HepG2 (cell line): ENCODE results near the gene STX10. TPM values are rescaled to one million over a fixed set of nuclear protein-coding genes. Genes with fewer than 3 reads are reported as not detected.

ENCODE experiments used
- ARID2 ChIP-seq: sonication (generic); formaldehyde crosslinking; IDR thresholded peaks from 2 replicates; pipeline ENCODE4 v1.8.1; 2022; ENCODE audit warnings: mild to moderate bottlenecking, missing genetic modification reagents, borderline replicate concordance
- ARNTL ChIP-seq: sonication (generic); formaldehyde crosslinking; IDR thresholded peaks from 2 replicates; pipeline ENCODE4 v1.4.0; 2020; ENCODE audit warnings: mild to moderate bottlenecking, missing genetic modification reagents
- BRD4 ChIP-seq: sonication (generic); formaldehyde crosslinking; IDR thresholded peaks from 2 replicates; pipeline ENCODE4 v1.4.0; 2020; ENCODE audit warnings: missing genetic modification reagents
- CEBPG ChIP-seq: IDR thresholded peaks from 2 replicates; pipeline ENCODE4 v1.6.1; 2016
- CENPBD1 ChIP-seq: sonication (generic); formaldehyde crosslinking; IDR thresholded peaks from 2 replicates; pipeline ENCODE4 v1.8.0; 2022; ENCODE audit warnings: missing genetic modification reagents, low read depth, mild to moderate bottlenecking, borderline replicate concordance
- CHD2 ChIP-seq: IDR thresholded peaks from 2 replicates; pipeline ENCODE4 v1.6.1; 2011; ENCODE audit warnings: low read depth, low read length, improper control_type of control experiment
- HMG20A ChIP-seq: IDR thresholded peaks from 2 replicates; pipeline ENCODE4 v1.6.1; 2016; ENCODE audit warnings: borderline replicate concordance
- KDM1A ChIP-seq: IDR thresholded peaks from 2 replicates; pipeline ENCODE4 v1.6.1; 2016; ENCODE audit warnings: missing compliant biosample characterization
- KMT2A ChIP-seq: sonication (generic); formaldehyde crosslinking; IDR thresholded peaks from 2 replicates; pipeline ENCODE4 v1.4.0; 2020; ENCODE audit warnings: missing genetic modification reagents
- MAF1 ChIP-seq: sonication (generic); formaldehyde crosslinking; IDR thresholded peaks from 2 replicates; pipeline ENCODE4 v1.5.0; 2020; ENCODE audit warnings: missing genetic modification reagents, borderline replicate concordance
- RBM22 ChIP-seq: fragments of 200-400 bp; formaldehyde crosslinking; optimal IDR thresholded peaks from 2 replicates; pipeline ENCODE3; 2017; ENCODE audit warnings: mild to moderate bottlenecking, low read length, moderate library complexity
- RFXAP ChIP-seq: sonication (generic); formaldehyde crosslinking; IDR thresholded peaks from 2 replicates; pipeline ENCODE4 v1.4.0; 2020; ENCODE audit warnings: missing genetic modification reagents, borderline replicate concordance
- SKI ChIP-seq: fragments of 450-650 bp; IDR thresholded peaks from one replicate; pipeline ENCODE4 v1.6.1; 2018; ENCODE audit warnings: mild to moderate bottlenecking; ENCODE audit not compliant: partially characterized antibody
- SNRNP70 ChIP-seq: fragments of 200-400 bp; formaldehyde crosslinking; IDR thresholded peaks from 2 replicates; pipeline ENCODE4 v1.6.1; 2017; ENCODE audit warnings: mild to moderate bottlenecking, low read depth, low read length, moderate library complexity
- TSC22D2 ChIP-seq: sonication (generic); formaldehyde crosslinking; IDR thresholded peaks from 2 replicates; pipeline ENCODE4 v1.5.1; 2020; ENCODE audit warnings: missing genetic modification reagents, mild to moderate bottlenecking, borderline replicate concordance
- ZBTB34 ChIP-seq: sonication (generic); formaldehyde crosslinking; IDR thresholded peaks from 2 replicates; pipeline ENCODE4 v1.8.0; 2022; ENCODE audit warnings: mild to moderate bottlenecking, missing genetic modification reagents
- ZBTB46 ChIP-seq: sonication (generic); formaldehyde crosslinking; IDR thresholded peaks from 2 replicates; pipeline ENCODE4 v1.4.0; 2020; ENCODE audit warnings: mild to moderate bottlenecking, missing genetic modification reagents, borderline replicate concordance
- ZFP90 ChIP-seq: sonication (generic); formaldehyde crosslinking; IDR thresholded peaks from 2 replicates; pipeline ENCODE4 v1.8.0; 2022; ENCODE audit warnings: missing genetic modification reagents, mild to moderate bottlenecking, inconsistent platforms, borderline replicate concordance
- ZNF101 ChIP-seq: sonication (generic); formaldehyde crosslinking; IDR thresholded peaks from 2 replicates; pipeline ENCODE4 v1.4.0; 2020; ENCODE audit warnings: mild to moderate bottlenecking, low read depth, missing genetic modification reagents, borderline replicate concordance
- ZNF564 ChIP-seq: sonication (generic); formaldehyde crosslinking; IDR thresholded peaks from 2 replicates; pipeline ENCODE4 v1.8.1; 2023; ENCODE audit warnings: mild to moderate bottlenecking, missing genetic modification reagents
- ZNF816 ChIP-seq: sonication (generic); formaldehyde crosslinking; IDR thresholded peaks from 2 replicates; pipeline ENCODE4 v1.8.0; 2022; ENCODE audit warnings: missing genetic modification reagents, mild to moderate bottlenecking, borderline replicate concordance
- polyA plus RNA-seq, 8 experiments: library from polyadenylated mRNA; depleted of rRNA in 3 of 8; stranded (reverse) in 7 of 8; unstranded in 1 of 8; fragments of >200 nt; fragmentation: Illumina TruSeq in 4 of 8; extraction: Trizol in 4 of 8; gene quantifications; 2 replicates each; pipeline versions ENCODE4 v1.2.1 to v1.2.3, GENCODE V29; 2011 to 2016; ENCODE audit warnings: low read depth in 4 of 8, missing spikeins in 1 of 8, mixed read lengths in 1 of 8; ENCODE audit not compliant: insufficient read depth in 1 of 8
- total RNA-seq, 5 experiments: library from RNA; depleted of rRNA; stranded (reverse); fragments of >200 nt; fragmentation: Illumina TruSeq; extraction: Trizol; gene quantifications; 2 replicates each; pipeline ENCODE4 v1.2.3, GENCODE V29; 2016; ENCODE audit warnings: low read depth in 1 of 5
- TF ChIP-seq, protein P1 (sequence below): fragments of 450-650 bp; IDR thresholded peaks from 2 replicates; pipeline ENCODE4 v1.6.1; 2017
- TF ChIP-seq, protein P2 (sequence below): sonication (generic); formaldehyde crosslinking; IDR thresholded peaks from 2 replicates; pipeline ENCODE4 v1.5.0; 2020; ENCODE audit warnings: missing genetic modification reagents

The STX10 gene
- total and polyA plus RNA-seq, 2 of the 13 experiments (the other 11 are each of a cell fraction or from before 2014, with no cell fraction given): 47.9 to 66.4 TPM

- TF ChIP-seq ZBTB46 (CRISPR knock-in tag) (no peak), SNRNP70 (no peak), KDM1A (CRISPR knock-in tag) (peak; percentile 99), MAF1 (0 out of 2 replicates have a peak, but pooled peaks have one; percentile 55), RBM22 (no peak), HMG20A (CRISPR knock-in tag) (no peak), ZNF101 (CRISPR knock-in tag) (no peak), TSC22D2 (CRISPR knock-in tag) (no peak; the same call in 1 of the 2 replicates), RFXAP (CRISPR knock-in tag) (peak; percentile 74; the same call in 1 of the 2 replicates), ZBTB34 (CRISPR knock-in tag) (no peak), ARID2 (CRISPR knock-in tag) (no peak), ARNTL (CRISPR knock-in tag) (no peak), CHD2 (no peak), ZNF564 (no peak), KMT2A (CRISPR knock-in tag) (peak; percentile 82), ZNF816 (0 out of 2 replicates have a peak, but pooled peaks have one; percentile 64), CEBPG (CRISPR knock-in tag) (no peak), SKI (no peak), CENPBD1 (CRISPR knock-in tag) (no peak), BRD4 (CRISPR knock-in tag) (peak; percentile 88; the same call in 1 of the 2 replicates), ZFP90 (0 out of 2 replicates have a peak, but pooled peaks have one; percentile 31)
- TF ChIP-seq, protein P1, sequence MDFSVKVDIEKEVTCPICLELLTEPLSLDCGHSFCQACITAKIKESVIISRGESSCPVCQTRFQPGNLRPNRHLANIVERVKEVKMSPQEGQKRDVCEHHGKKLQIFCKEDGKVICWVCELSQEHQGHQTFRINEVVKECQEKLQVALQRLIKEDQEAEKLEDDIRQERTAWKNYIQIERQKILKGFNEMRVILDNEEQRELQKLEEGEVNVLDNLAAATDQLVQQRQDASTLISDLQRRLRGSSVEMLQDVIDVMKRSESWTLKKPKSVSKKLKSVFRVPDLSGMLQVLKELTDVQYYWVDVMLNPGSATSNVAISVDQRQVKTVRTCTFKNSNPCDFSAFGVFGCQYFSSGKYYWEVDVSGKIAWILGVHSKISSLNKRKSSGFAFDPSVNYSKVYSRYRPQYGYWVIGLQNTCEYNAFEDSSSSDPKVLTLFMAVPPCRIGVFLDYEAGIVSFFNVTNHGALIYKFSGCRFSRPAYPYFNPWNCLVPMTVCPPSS: no peak
- TF ChIP-seq, protein P2, sequence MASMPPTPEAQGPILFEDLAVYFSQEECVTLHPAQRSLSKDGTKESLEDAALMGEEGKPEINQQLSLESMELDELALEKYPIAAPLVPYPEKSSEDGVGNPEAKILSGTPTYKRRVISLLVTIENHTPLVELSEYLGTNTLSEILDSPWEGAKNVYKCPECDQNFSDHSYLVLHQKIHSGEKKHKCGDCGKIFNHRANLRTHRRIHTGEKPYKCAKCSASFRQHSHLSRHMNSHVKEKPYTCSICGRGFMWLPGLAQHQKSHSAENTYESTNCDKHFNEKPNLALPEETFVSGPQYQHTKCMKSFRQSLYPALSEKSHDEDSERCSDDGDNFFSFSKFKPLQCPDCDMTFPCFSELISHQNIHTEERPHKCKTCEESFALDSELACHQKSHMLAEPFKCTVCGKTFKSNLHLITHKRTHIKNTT (CRISPR knock-in tag): no peak
Measured at GRCh38 chr19:13116282-13117175, 33.6 kb downstream of the STX10 start, which contains the start of gene TRMT1 (continued).
